SK-N-MC (cell line): ENCODE results near the gene ADCY2.

ENCODE experiments used
- DNase-seq: peaks from one replicate; pipeline ENCODE4 v3.0.0-alpha.2; 2011; ENCODE audit warnings: low read depth, low spot score
- H3K27ac ChIP-seq: fragments of 200-600 bp; sonication (generic); 2 replicates; pipeline ENCODE4 v1.5.1; 2016; ENCODE audit warnings: mixed run types
- H3K36me3 ChIP-seq: fragments of 200-600 bp; sonication (generic); 2 replicates; pipeline ENCODE4 v1.6.1; 2017; ENCODE audit warnings: antibody characterized with exemption, low read length, mixed read lengths; ENCODE audit not compliant: insufficient read depth
- H3K4me3 ChIP-seq: fragments of 200-600 bp; sonication (generic); 2 replicates; pipeline ENCODE4 v1.5.1; 2016
- H3K9ac ChIP-seq: fragments of 200-600 bp; sonication (generic); 2 replicates; pipeline ENCODE4 v1.8.0; 2017; ENCODE audit warnings: mixed run types, mixed read lengths; ENCODE audit not compliant: insufficient read length
- H3K9me3 ChIP-seq: fragments of 200-600 bp; sonication (generic); 2 replicates; pipeline ENCODE4 v1.6.1; 2017; ENCODE audit warnings: low read depth, mild to moderate bottlenecking, antibody characterized with exemption, low read length, moderate library complexity, mixed read lengths
- EZH2 ChIP-seq: fragments of 200-600 bp; sonication (generic); IDR thresholded peaks from one replicate; pipeline ENCODE4 v1.6.1; 2017; ENCODE audit warnings: antibody characterized with exemption
- FOXP2 ChIP-seq: optimal IDR thresholded peaks from 2 replicates; pipeline ENCODE3; 2011; ENCODE audit warnings: mild to moderate bottlenecking, moderate library complexity; ENCODE audit not compliant: insufficient read depth; ENCODE audit errors: extremely low read length, control extremely low read depth
- POLR2AphosphoS5 ChIP-seq: IDR thresholded peaks from 2 replicates; pipeline ENCODE4 v1.6.1; 2012; ENCODE audit warnings: mild to moderate bottlenecking, low read depth, low read length, borderline replicate concordance

ADCY2 gene

DNA sequence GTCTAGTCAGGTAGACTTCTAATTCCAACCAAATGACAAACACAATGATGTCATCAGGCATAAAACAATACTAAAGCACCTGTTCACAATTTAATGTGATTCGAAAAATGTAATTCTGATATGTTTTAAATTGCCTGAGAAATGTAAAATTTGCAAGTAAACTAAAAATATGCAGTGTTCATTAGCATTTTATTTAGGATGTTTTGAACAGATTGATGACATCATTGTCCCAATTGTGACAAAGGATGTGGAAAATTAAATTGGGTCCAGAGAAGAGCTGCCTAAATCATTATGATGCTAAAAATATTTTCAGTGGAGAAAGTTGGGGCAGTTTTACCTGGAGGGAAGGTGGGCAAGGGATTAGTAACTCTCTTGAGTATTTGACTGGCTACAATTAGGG, 368.5 kb downstream of the ADCY2 start:
- DNase-seq, result no peak
- H3K27ac ChIP-seq, result no peak overlapping the region
- no peaks in the 10 kb centered on the region for H3K36me3 ChIP-seq
- no peak overlapping the region for H3K4me3 ChIP-seq
- H3K9me3 ChIP-seq, result no peaks in the 10 kb centered on the region
- TF ChIP-seq FOXP2 (no peak), EZH2 (no peak), POLR2AphosphoS5 (no peak)
- H3K9ac ChIP-seq, result no peak overlapping the region

DNA sequence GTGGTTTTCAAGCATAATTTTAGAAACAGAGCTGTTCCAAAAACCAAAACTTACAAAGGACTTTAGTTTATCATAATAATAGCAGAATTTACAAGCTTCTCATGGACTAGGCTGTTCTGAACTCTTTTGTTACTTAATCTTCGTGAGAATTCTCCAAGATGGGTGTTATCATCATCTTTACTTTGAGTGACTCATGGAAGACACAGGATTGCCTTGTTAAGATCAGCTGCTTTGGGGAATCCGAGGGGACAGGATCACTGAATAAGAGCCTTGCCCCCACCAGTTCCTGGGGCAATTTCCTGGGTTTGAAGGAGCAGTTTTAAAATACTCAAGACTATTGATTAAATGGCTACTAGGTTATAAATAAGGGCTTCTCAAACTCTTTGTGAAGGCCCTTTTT, 374.5 kb downstream of the ADCY2 start:
- H3K4me3 ChIP-seq, result no peak overlapping the region
- no peak overlapping the region for H3K27ac ChIP-seq
- no peak for TF ChIP-seq EZH2
- TF ChIP-seq POLR2AphosphoS5, result no peak
- TF ChIP-seq FOXP2, result no peak
- H3K9me3 ChIP-seq, result no peaks in the 10 kb centered on the region
- no peak overlapping the region for H3K9ac ChIP-seq
- H3K36me3 ChIP-seq, result no peaks in the 10 kb centered on the region
- DNase-seq, result no peak

DNA sequence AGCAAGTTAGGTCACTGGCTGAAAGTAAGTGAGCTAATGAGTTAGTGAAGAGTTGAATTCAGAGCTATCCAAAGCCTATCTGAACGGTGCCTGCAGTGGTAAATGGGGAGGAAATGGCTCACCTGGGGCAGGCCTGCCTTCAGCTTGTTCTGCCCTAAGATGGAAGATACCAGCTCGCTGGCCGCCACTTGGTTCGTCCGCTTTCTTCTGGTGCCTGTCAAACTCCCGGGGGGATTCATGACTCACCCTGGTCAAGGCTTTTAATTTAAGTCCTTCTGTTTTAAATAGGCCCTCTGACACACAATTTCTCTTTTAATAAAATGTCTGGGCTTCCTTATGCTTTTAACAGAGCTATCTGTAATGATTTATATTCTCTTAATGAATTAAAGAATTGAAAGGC, 376.2 kb downstream of the ADCY2 start:
- DNase-seq, result no peak
- Histone ChIP-seq H3K9ac (no peak overlapping the region), H3K9me3 (no peaks in the 10 kb centered on the region), H3K4me3 (no peak overlapping the region), H3K27ac (no peak overlapping the region), H3K36me3 (no peaks in the 10 kb centered on the region)
- TF ChIP-seq EZH2 (no peak), POLR2AphosphoS5 (no peak), FOXP2 (no peak)

DNA sequence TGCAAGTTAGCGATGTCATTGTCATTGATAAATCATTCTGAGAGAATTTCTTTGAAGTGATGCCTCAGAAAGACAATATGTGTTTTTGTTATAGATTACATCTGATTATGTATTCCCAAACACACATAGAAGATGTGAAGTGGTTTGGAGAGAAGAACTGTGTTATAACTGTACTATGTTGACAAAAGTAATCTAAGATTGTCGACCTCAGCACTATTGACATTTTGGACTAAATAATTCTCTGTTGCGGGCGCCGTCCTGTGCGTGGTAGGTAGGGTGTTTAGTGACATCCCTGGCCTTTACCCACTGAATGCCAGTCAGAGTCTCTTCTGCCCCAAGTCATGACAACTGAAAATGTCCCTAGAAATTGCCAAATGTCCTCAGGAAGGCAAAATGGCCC, 377.2 kb downstream of the ADCY2 start:
- no peak for DNase-seq
- Histone ChIP-seq H3K36me3 (no peaks in the 10 kb centered on the region), H3K9me3 (no peaks in the 10 kb centered on the region), H3K9ac (no peak overlapping the region), H3K27ac (no peak overlapping the region), H3K4me3 (no peak overlapping the region)
- TF ChIP-seq EZH2 (no peak), FOXP2 (no peak), POLR2AphosphoS5 (no peak)

DNA sequence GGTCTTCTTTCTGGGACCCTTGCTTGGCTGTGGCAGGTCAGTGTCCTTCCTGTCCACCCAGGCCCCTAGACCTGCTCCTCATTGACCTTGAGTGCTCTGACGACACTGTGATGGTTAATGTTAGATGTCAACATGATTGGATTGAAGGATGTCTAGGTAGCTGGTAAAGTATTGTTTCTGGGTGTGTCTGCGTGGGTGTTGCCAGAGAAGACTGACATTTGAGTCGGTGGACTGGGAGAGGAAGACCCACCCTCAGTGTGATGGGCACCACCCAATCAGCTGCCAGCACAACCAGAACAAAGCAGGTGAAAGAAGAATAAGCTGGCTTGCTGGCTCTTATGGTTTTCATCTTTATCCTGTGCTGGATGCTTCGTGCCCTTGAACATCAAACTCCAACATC, 380.5 kb downstream of the ADCY2 start:
- TF ChIP-seq FOXP2, result no peak
- TF ChIP-seq EZH2, result no peak
- no peak for TF ChIP-seq POLR2AphosphoS5
- no peak for DNase-seq
- Histone ChIP-seq H3K27ac (no peak overlapping the region), H3K9ac (no peak overlapping the region), H3K36me3 (no peaks in the 10 kb centered on the region), H3K9me3 (no peaks in the 10 kb centered on the region), H3K4me3 (no peak overlapping the region)

DNA sequence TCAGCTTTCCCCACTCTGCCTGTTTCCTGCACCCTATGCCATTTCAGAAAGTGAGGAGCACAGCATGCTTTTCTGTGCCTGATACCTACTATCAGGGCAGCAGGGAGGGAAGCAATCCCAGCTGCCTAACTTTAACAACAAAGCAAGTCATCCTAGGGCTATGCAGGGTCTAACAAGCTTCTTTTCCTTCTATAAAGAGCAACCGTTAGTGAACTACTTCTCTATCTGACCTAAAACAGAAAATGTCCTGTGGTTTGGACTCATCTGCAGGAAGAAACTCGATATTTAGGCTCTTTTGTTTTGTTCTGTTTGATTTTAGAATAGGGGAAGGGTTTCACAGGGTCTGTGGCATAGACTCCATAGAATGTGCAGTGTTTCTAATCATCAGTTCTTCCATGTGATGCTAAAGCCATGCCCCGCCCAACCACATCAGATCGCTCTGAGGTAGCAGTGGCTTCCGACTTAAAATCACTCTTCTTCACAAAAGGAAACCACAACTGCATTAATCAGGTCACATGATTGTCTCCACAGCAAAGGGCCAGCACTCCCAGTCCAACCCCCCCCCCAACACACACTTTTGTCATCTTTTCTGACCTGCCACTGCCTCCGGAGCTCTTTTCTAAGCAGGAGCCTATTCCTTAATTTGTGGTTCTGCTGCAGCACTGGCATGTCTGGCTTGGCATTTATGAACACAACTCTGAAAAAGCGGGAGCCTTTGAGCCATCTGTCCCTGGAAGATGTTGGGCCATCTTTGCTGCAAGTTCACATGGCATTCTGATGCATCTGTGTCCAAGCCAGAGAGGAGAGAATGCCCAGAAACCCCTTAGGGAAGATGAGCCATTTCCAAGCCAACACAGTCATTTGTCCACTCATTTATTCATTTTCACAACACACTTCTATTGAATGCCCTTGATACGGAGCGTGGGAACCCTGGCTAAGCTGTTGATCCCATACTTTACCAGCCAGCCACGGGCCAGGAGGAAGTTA, 383.4 kb downstream of the ADCY2 start:
- H3K4me3 ChIP-seq, result no peak overlapping the region
- no peak for TF ChIP-seq FOXP2
- TF ChIP-seq POLR2AphosphoS5, result no peak
- TF ChIP-seq EZH2, result no peak
- no peaks in the 10 kb centered on the region for H3K36me3 ChIP-seq
- H3K27ac ChIP-seq, result no peak overlapping the region
- H3K9me3 ChIP-seq, result no peaks in the 10 kb centered on the region
- no peak overlapping the region for H3K9ac ChIP-seq
- no peak for DNase-seq

DNA sequence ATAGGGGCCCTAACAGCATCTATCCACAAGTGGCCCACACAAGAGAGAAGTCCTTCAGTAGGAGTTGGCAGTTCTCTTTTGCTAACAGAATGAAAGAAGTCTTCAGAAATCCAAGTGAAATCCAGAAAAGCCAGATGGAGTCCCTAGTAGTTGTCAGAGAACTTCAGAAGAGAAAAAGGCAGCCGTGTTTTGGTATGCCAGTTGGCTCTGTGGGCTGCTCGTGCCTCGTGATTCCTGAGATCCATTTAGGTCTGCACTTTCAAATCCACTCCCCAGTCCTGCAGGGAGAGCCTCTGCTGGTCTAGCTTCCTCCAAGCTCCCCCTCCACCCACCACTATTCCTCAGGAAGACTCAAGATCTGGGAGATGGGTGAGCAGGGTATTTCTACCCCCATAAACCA, 386.0 kb downstream of the ADCY2 start:
- no peaks in the 10 kb centered on the region for H3K36me3 ChIP-seq
- H3K27ac ChIP-seq, result no peak overlapping the region
- no peak overlapping the region for H3K9ac ChIP-seq
- TF ChIP-seq FOXP2 (no peak), EZH2 (no peak)
- no peak for DNase-seq
- H3K4me3 ChIP-seq, result no peak overlapping the region
- no peaks in the 10 kb centered on the region for H3K9me3 ChIP-seq

DNA sequence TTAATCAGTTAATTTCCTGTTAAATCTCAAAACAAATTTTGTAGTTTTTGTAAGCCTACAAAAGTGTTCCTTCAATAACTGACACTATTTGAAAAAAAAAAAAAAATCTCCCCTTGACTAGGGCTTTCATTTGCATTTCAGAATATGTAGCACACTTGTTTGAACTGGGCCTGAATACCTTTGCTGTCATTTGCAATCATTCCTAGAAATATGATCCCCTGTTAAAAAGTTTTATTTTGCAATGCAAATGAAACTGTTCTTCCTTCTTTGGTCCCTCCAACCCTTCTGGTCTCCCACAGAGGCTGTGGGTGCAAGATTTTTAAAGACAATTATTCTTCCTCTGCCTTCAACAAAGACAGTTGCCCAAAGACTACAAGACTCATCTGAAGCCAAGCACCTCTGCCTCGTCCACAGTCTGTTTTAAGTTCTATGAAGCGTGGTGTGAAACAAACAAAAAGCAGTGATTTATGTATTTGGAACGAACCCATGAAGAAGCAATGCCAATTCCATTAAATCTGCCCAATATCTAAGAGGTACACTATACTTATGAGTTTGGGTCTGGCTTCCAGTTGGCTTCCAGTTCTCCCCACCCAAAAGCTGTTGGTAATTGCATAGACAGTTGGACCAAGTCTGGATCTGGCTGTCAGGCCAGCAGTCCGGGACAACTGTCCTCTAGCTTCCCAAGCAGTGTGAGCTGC, 388.9 kb downstream of the ADCY2 start:
- DNase-seq, result no peak
- TF ChIP-seq FOXP2, result no peak
- H3K9me3 ChIP-seq, result no peaks in the 10 kb centered on the region
- no peaks in the 10 kb centered on the region for H3K36me3 ChIP-seq
- no peak overlapping the region for H3K9ac ChIP-seq
- no peak overlapping the region for H3K4me3 ChIP-seq
- H3K27ac ChIP-seq, result no peak overlapping the region

DNA sequence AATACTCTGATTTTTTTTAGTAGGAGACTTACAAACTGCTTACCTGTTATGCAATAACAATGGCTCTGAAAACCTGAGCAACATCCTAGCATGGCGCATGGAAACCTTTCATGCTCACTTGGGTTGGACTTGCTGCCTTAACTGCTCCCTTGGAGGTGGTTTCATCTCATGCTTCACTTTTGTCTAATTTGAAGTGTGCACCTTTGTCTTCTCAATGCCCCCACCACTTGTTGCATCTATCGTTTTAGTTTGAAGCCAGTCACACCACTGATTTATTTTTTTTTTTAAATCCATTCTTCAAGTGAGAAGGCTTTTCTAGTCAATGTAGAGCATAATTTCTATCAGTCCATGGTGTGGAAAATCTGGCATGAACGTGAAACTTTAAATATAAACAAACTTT, 391.8 kb downstream of the ADCY2 start:
- DNase-seq, result no peak
- Histone ChIP-seq H3K36me3 (no peaks in the 10 kb centered on the region), H3K9me3 (no peaks in the 10 kb centered on the region)

More for the DNA sequence above, 391.8 kb downstream of the ADCY2 start:
- Histone ChIP-seq H3K4me3 (no peak overlapping the region), H3K27ac (no peak overlapping the region), H3K9ac (no peak overlapping the region)
- TF ChIP-seq EZH2, result no peak
- no peak for TF ChIP-seq FOXP2
- TF ChIP-seq POLR2AphosphoS5, result no peak
